Stomach (tissue), 9 donors: Measurements from ENCODE around the gene TRIM25. TPM values are rescaled to one million over a fixed set of nuclear protein-coding genes. Genes with fewer than 3 reads are reported as not detected.

Source experiments
- DNase-seq, 2 donors: peaks; one replicate each; pipeline versions ENCODE4 v3.0.0 to v3.0.0-alpha.2; 2013 to 2019
- H3K27ac ChIP-seq, 5 donors: fragments of 200-600 bp in 4 of 5; sonication (generic) in 4 of 5; one replicate each; pipeline ENCODE4 v1.5.1; 2013 to 2019; ENCODE audit warnings: mild to moderate bottlenecking in 1 of 5, moderate library complexity in 1 of 5
- H3K27me3 ChIP-seq, 3 donors: fragments of 200-600 bp; sonication (generic); one replicate each; pipeline ENCODE4 v1.5.1; 2017 to 2019; ENCODE audit warnings: mixed run types in 1 of 3
- H3K36me3 ChIP-seq, 4 donors: fragments of 200-600 bp; sonication (generic); 1 replicate in 3 of 4; 2 replicates in 1 of 4; pipeline ENCODE4 v1.5.1; 2016 to 2019
- H3K4me1 ChIP-seq, 4 donors: fragments of 200-600 bp; sonication (generic); one replicate each; pipeline ENCODE4 v1.5.1; 2016 to 2019
- H3K4me3 ChIP-seq, 4 donors: fragments of 200-600 bp; sonication (generic) in 3 of 4; one replicate each; pipeline ENCODE4 v1.5.1; 2016 to 2019; ENCODE audit warnings: mild to moderate bottlenecking in 1 of 4
- H3K9me3 ChIP-seq, 4 donors: fragments of 200-600 bp; sonication (generic); one replicate each; pipeline ENCODE4 v1.5.1; 2016 to 2019
- CTCF ChIP-seq, 7 experiments: fragments of 450-650 bp in 4 of 7; fragments of 200-600 bp in 3 of 7; sonication (generic) in 3 of 7; IDR thresholded peaks; one replicate each; pipeline ENCODE4 v1.5.1; 2016 to 2019; ENCODE audit warnings: antibody characterized with exemption in 7 of 7, control low read depth in 2 of 7, mild to moderate bottlenecking in 1 of 7
- EP300 ChIP-seq: sonication (generic); formaldehyde crosslinking; IDR thresholded peaks from one replicate; pipeline ENCODE4 v1.6.1; 2017; ENCODE audit warnings: antibody characterized with exemption
- POLR2A ChIP-seq, 4 donors: fragments of 450-650 bp; IDR thresholded peaks; one replicate each; pipeline ENCODE4 v1.6.1; 2016; ENCODE audit warnings: antibody characterized with exemption in 4 of 4, control low read depth in 2 of 4, mild to moderate bottlenecking in 1 of 4, moderate library complexity in 1 of 4
- POLR2AphosphoS5 ChIP-seq, 3 donors: sonication (generic); formaldehyde crosslinking; IDR thresholded peaks; one replicate each; pipeline ENCODE4 v1.6.1; 2016; ENCODE audit warnings: antibody characterized with exemption in 3 of 3
- WGBS, 5 donors: extraction: QIAGEN DNeasy Blood & Tissue Kit in 3 of 5; methylation state at CpG; one replicate each; pipeline versions ENCODE4 v1.1.5 to v1.1.7; 2013 to 2018; 5-methylcytosine and 5-hydroxymethylcytosine counted together
- intact Hi-C: fragments of 100-400 bp; cut with DNase I; formaldehyde crosslinking; loops from one replicate; pipeline ENCODE4 v1.15.1; 2023; ENCODE audit warnings: low total_unique reads
- polyA plus RNA-seq, 3 donors: library from polyadenylated mRNA; stranded (reverse); fragments of 200-250 nt; gene quantifications; one replicate each; pipeline ENCODE4 v1.2.3, GENCODE V29; 2013
- total RNA-seq, 5 donors: library from RNA; depleted of rRNA; stranded (reverse); fragments of >200 nt; gene quantifications; one replicate each; pipeline versions ENCODE4 v1.1.0 to v1.2.3, GENCODE V29; 2014 to 2016
- donor health status: healthy with polysubstance abuse.
- donor health status: Bipolar disorder and iron deficiency.
- donor health status: healthy.

The TRIM25 gene
- total and polyA plus RNA-seq, 8 donors = 7.2 to 657 (median 26.6) TPM

- no peak for TF ChIP-seq POLR2AphosphoS5 (IDR thresholded peaks at IDR 0.05)
- TF ChIP-seq EP300 = no peak
- no peak for TF ChIP-seq CTCF (IDR thresholded peaks at IDR 0.05)
- no peak for TF ChIP-seq POLR2A (IDR thresholded peaks at IDR 0.05)
- Histone ChIP-seq H3K9me3 (no peaks in the 10 kb centered on the region), H3K4me1 (no peaks in the 10 kb centered on the region), H3K27me3 (no peaks in the 10 kb centered on the region), H3K4me3 (no peak overlapping the region), H3K27ac (no peak overlapping the region), H3K36me3 (peaks cover 0 to 79% (median 57%) of the 10 kb centered on the region in 4 donors)
- 72 to 79% (median 75%) methylated on average over 3 of the region's 3 CpGs for WGBS, 5 donors
- intact Hi-C loops = no loop called here
- DNase-seq = no peak
Observed at GRCh38 chr17:56851008-56851407, 62.8 kb downstream of the TRIM25 start.

GRCh38 chr17:56850591-56850990, 63.3 kb downstream of the TRIM25 start:
- Histone ChIP-seq H3K4me1 (no peaks in the 10 kb centered on the region), H3K27ac (no peak overlapping the region), H3K36me3 (peaks cover 0 to 77% (median 54%) of the 10 kb centered on the region in 4 donors), H3K4me3 (no peak overlapping the region), H3K9me3 (no peaks in the 10 kb centered on the region), H3K27me3 (no peaks in the 10 kb centered on the region)
- 85 to 98% (median 96%) methylated on average over 2 of the region's 2 CpGs for whole genome bisulfite sequencing, 5 donors
- no peak for TF ChIP-seq EP300
- intact Hi-C loops = no loop called here
- DNase-seq = no peak

GRCh38 chr17:56849131-56849530, 64.7 kb downstream of the TRIM25 start:
- intact Hi-C loops = no loop called here
- 70 to 75% (median 73%) methylated on average over 3 of the region's 3 CpGs for WGBS, 5 donors
- Histone ChIP-seq H3K36me3 (peaks cover 0 to 72% (median 50%) of the 10 kb centered on the region in 4 donors), H3K9me3 (no peaks in the 10 kb centered on the region), H3K27me3 (no peaks in the 10 kb centered on the region), H3K4me3 (no peak overlapping the region), H3K27ac (no peak overlapping the region), H3K4me1 (no peaks in the 10 kb centered on the region)
- no peak for TF ChIP-seq CTCF (IDR thresholded peaks at IDR 0.05)
- TF ChIP-seq POLR2AphosphoS5 (IDR thresholded peaks at IDR 0.05) = no peak
- TF ChIP-seq POLR2A (IDR thresholded peaks at IDR 0.05) = no peak
- TF ChIP-seq EP300 = no peak
- no peak for DNase-seq

GRCh38 chr17:56847106-56847505, 66.7 kb downstream of the TRIM25 start:
- WGBS, 5 donors = 91 to 95% (median 93%) methylated on average over 4 of the region's 4 CpGs
- Histone ChIP-seq H3K36me3 (peaks cover 0 to 65% (median 49%) of the 10 kb centered on the region in 4 donors), H3K27me3 (no peaks in the 10 kb centered on the region), H3K27ac (no peak overlapping the region), H3K4me1 (peaks cover 0 to 8% (median 0%) of the 10 kb centered on the region in 4 donors), H3K9me3 (no peaks in the 10 kb centered on the region), H3K4me3 (no peak overlapping the region)
- TF ChIP-seq POLR2AphosphoS5 (IDR thresholded peaks at IDR 0.05) (no peak), POLR2A (IDR thresholded peaks at IDR 0.05) (no peak), CTCF (IDR thresholded peaks at IDR 0.05) (no peak), EP300 (no peak)
- intact Hi-C loops = no loop called here
- no peak for DNase-seq

- Histone ChIP-seq H3K9me3 (no peaks in the 10 kb centered on the region), H3K27ac (no peak overlapping the region), H3K4me3 (no peak overlapping the region), H3K36me3 (peaks cover 0 to 53% (median 38%) of the 10 kb centered on the region in 4 donors), H3K4me1 (peaks cover 0 to 8% (median 0%) of the 10 kb centered on the region in 4 donors), H3K27me3 (no peaks in the 10 kb centered on the region)
- no peak for DNase-seq
- 86 to 95% (median 91%) methylated on average over 1 of the region's 1 CpG for WGBS, 5 donors
- no peak for TF ChIP-seq POLR2AphosphoS5 (IDR thresholded peaks at IDR 0.05)
- TF ChIP-seq EP300 = no peak
- intact Hi-C loops = no loop called here
Observed at GRCh38 chr17:56845934-56846333, 67.9 kb downstream of the TRIM25 start.
